Hepatocyte (in vitro differentiated cells): ENCODE measurements around the gene INF2.

Experiments
- CTCF ChIP-seq: fragments of 200-600 bp; sonication (generic); IDR thresholded peaks from 2 replicates; pipeline ENCODE4 v1.5.1; 2016; ENCODE audit warnings: antibody characterized with exemption, mild to moderate bottlenecking; ENCODE audit not compliant: poor library complexity
- EZH2 ChIP-seq: fragments of 200-600 bp; sonication (generic); IDR thresholded peaks from 2 replicates; pipeline ENCODE4 v1.6.1; 2016; ENCODE audit warnings: antibody characterized with exemption, mild to moderate bottlenecking, borderline replicate concordance

- TF ChIP-seq CTCF, result no peak
- no peak for TF ChIP-seq EZH2
Observed at GRCh38 chr14:104765517-104765916, 76.1 kb downstream of the INF2 start.
